Left kidney (tissue), 8 donors: ENCODE results near the gene ERCC5. TPM values are rescaled to one million over a fixed set of nuclear protein-coding genes. Genes with fewer than 3 reads are reported as not detected.
A peak's percentile ranks its signal among the peaks of the same experiment; 100 is the strongest.

ENCODE experiments used
- DNase-seq: peaks from one replicate; pipeline ENCODE4 v3.0.0-alpha.2; 2013
- long read RNA-seq, 8 donors: transcript quantifications; one replicate each; lab custom pipeline, GENCODE V29; 2026
- polyA plus RNA-seq: library from polyadenylated mRNA; unstranded; fragments of 120-200 nt; gene quantifications from one replicate; pipeline ENCODE4 v1.2.1, GENCODE V29; 2013; ENCODE audit not compliant: insufficient read length

The ERCC5 gene
- polyA plus RNA-seq: 82.1 TPM
- long read RNA-seq, donor 1, partial matches to known transcripts: 0 of 3 reads
- long read RNA-seq, donor 1, other reads (novel, unspliced or antisense): 0 of 3 reads
- long read RNA-seq, donor 2, full-length matches to known transcripts: 5 of 5 reads
- long read RNA-seq, donor 2, partial matches to known transcripts: 0 of 5 reads
- long read RNA-seq, donor 2, other reads (novel, unspliced or antisense): 0 of 5 reads
- long read RNA-seq, donor 3, full-length matches to known transcripts: 5 of 5 reads
- long read RNA-seq, donor 3, partial matches to known transcripts: 0 of 5 reads
- long read RNA-seq, donor 3, other reads (novel, unspliced or antisense): 0 of 5 reads
- long read RNA-seq, donor 4: 0 reads
- long read RNA-seq, donor 5, full-length matches to known transcripts: 8 of 8 reads
- long read RNA-seq, donor 5, partial matches to known transcripts: 0 of 8 reads
- long read RNA-seq, donor 5, other reads (novel, unspliced or antisense): 0 of 8 reads
- long read RNA-seq, donor 6, full-length matches to known transcripts: 5 of 5 reads
- long read RNA-seq, donor 6, partial matches to known transcripts: 0 of 5 reads
- long read RNA-seq, donor 6, other reads (novel, unspliced or antisense): 0 of 5 reads
- long read RNA-seq, donor 7, full-length matches to known transcripts: 6 of 6 reads
- long read RNA-seq, donor 7, partial matches to known transcripts: 0 of 6 reads
- long read RNA-seq, donor 7, other reads (novel, unspliced or antisense): 0 of 6 reads
- long read RNA-seq, donor 8, full-length matches to known transcripts: 2 of 2 reads
- long read RNA-seq, donor 8, partial matches to known transcripts: 0 of 2 reads
- long read RNA-seq, donor 8, other reads (novel, unspliced or antisense): 0 of 2 reads

GRCh38 chr13:102845630-102846260 lies at the start of gene ERCC5:
Gene ERCC5, plus strand, starts transcription at chr13:102846032. Its CDS starts 235 bp downstream, at chr13:102846267.
- peak; percentile 95 for DNase-seq

- peak; percentile 92 for DNase-seq
Measured at GRCh38 chr13:102798581-102799425, 47.0 kb upstream of the ERCC5 start, which contains the start of the genes BIVM and POGLUT2. Gene BIVM, plus strand, starts transcription at chr13:102799119. Its CDS starts 8,149 bp downstream, at chr13:102807268. Gene POGLUT2, minus strand, starts transcription at chr13:102798976. Its CDS starts 306 bp downstream, at chr13:102798670.

GRCh38 chr13:102799426-102800144 lies 46.2 kb upstream of the ERCC5 start:
- DNase-seq: peak; percentile 21

- DNase-seq: peak; percentile 80
Measured at GRCh38 chr13:102800145-102801041, 45.4 kb upstream of the ERCC5 start.

- no peak for DNase-seq
Measured at GRCh38 chr13:102805680-102806079, 40.2 kb upstream of the ERCC5 start.

GRCh38 chr13:102807699-102808098 lies 38.1 kb upstream of the ERCC5 start:
- DNase-seq: no peak

GRCh38 chr13:102812611-102813287 lies 33.1 kb upstream of the ERCC5 start:
- DNase-seq: no peak

GRCh38 chr13:102814025-102814607 lies 31.7 kb upstream of the ERCC5 start:
- DNase-seq: no peak

GRCh38 chr13:102814793-102815192 lies 31.0 kb upstream of the ERCC5 start:
- DNase-seq: no peak

GRCh38 chr13:102815788-102816187 lies 30.0 kb upstream of the ERCC5 start:
- DNase-seq: no peak

GRCh38 chr13:102816708-102817107 lies 29.1 kb upstream of the ERCC5 start:
- DNase-seq: no peak

GRCh38 chr13:102817241-102817640 lies 28.6 kb upstream of the ERCC5 start:
- DNase-seq: no peak

- DNase-seq: peak; percentile 15
Measured at GRCh38 chr13:102817907-102818306, 27.9 kb upstream of the ERCC5 start.

GRCh38 chr13:102825400-102825799 lies 20.4 kb upstream of the ERCC5 start:
- no peak for DNase-seq

GRCh38 chr13:102825921-102826706 lies 19.7 kb upstream of the ERCC5 start:
- no peak for DNase-seq

- no peak for DNase-seq
Measured at GRCh38 chr13:102830646-102831045, 15.2 kb upstream of the ERCC5 start.

- no peak for DNase-seq
Measured at GRCh38 chr13:102836471-102836870, 9.4 kb upstream of the ERCC5 start.

GRCh38 chr13:102838273-102838672 lies 7.6 kb upstream of the ERCC5 start:
- no peak for DNase-seq
